Mononuclear cell (primary cell): ENCODE data around the gene RFPL1. TPM values are rescaled to one million over a fixed set of nuclear protein-coding genes. Genes with fewer than 3 reads are reported as not detected.
"Not testable (repeated sequence)": the region's sequence is repeated elsewhere in the genome, so short reads cannot be mapped to it uniquely, and the experiment has no call there.

Source experiments
- H3K27me3 ChIP-seq: 2 replicates; pipeline ENCODE4 v1.6.0; 2011; ENCODE audit warnings: low read length, control low read depth; ENCODE audit not compliant: insufficient read depth
- H3K4me1 ChIP-seq: 2 replicates; pipeline ENCODE4 v1.5.1; 2011; ENCODE audit warnings: mild to moderate bottlenecking, low read length, control low read depth; ENCODE audit not compliant: insufficient read depth
- H3K4me3 ChIP-seq: 2 replicates; pipeline ENCODE4 v1.5.1; 2011; ENCODE audit warnings: mild to moderate bottlenecking, low read length, moderate library complexity
- H3K9me3 ChIP-seq: 2 replicates; pipeline ENCODE4 v1.5.1; 2011; ENCODE audit warnings: low read depth, mild to moderate bottlenecking, control low read depth, low read length
- total RNA-seq: library from RNA; depleted of rRNA; stranded (reverse); fragments of >200 nt; gene quantifications from one replicate; pipeline ENCODE4 v1.2.3, GENCODE V29; 2012

RFPL1 gene
- total RNA-seq, 1 donor = not detected

- Histone ChIP-seq H3K4me1 (peaks cover 17% of the 10 kb centered on the region), H3K9me3 (no peaks in the 10 kb centered on the region), H3K27me3 (peaks cover 46% of the 10 kb centered on the region), H3K4me3 (no peak overlapping the region)
Observed at GRCh38 chr22:29480512-29481264, 42.3 kb downstream of the RFPL1 start.

GRCh38 chr22:29481265-29482000 lies 43.0 kb downstream of the RFPL1 start:
- no peaks in the 10 kb centered on the region for H3K9me3 ChIP-seq
- H3K4me1 ChIP-seq = peaks cover 17% of the 10 kb centered on the region
- no peak overlapping the region for H3K4me3 ChIP-seq
- H3K27me3 ChIP-seq = peaks cover 46% of the 10 kb centered on the region

GRCh38 chr22:29482253-29482652 lies 43.9 kb downstream of the RFPL1 start:
- Histone ChIP-seq H3K4me3 (no peak overlapping the region), H3K27me3 (peaks cover 46% of the 10 kb centered on the region), H3K9me3 (no peaks in the 10 kb centered on the region), H3K4me1 (peaks cover 17% of the 10 kb centered on the region)

- peaks cover 17% of the 10 kb centered on the region for H3K4me1 ChIP-seq
- H3K9me3 ChIP-seq = no peaks in the 10 kb centered on the region
- H3K27me3 ChIP-seq = peaks cover 42% of the 10 kb centered on the region
- no peak overlapping the region for H3K4me3 ChIP-seq
Observed at GRCh38 chr22:29482726-29483125, 44.3 kb downstream of the RFPL1 start.

GRCh38 chr22:29483254-29483653 lies 44.9 kb downstream of the RFPL1 start:
- no peak overlapping the region for H3K4me3 ChIP-seq
- peaks cover 36% of the 10 kb centered on the region for H3K27me3 ChIP-seq
- H3K9me3 ChIP-seq = no peaks in the 10 kb centered on the region
- peaks cover 17% of the 10 kb centered on the region for H3K4me1 ChIP-seq

GRCh38 chr22:29484642-29485041 lies 46.3 kb downstream of the RFPL1 start:
- Histone ChIP-seq H3K9me3 (no peaks in the 10 kb centered on the region), H3K4me3 (no peak overlapping the region), H3K4me1 (peaks cover 26% of the 10 kb centered on the region), H3K27me3 (peaks cover 22% of the 10 kb centered on the region)

- Histone ChIP-seq H3K4me1 (peaks cover 28% of the 10 kb centered on the region), H3K9me3 (no peaks in the 10 kb centered on the region), H3K4me3 (no peak overlapping the region), H3K27me3 (peaks cover 14% of the 10 kb centered on the region)
Observed at GRCh38 chr22:29485448-29485847, 47.1 kb downstream of the RFPL1 start.

- H3K4me1 ChIP-seq = peaks cover 17% of the 10 kb centered on the region
- H3K9me3 ChIP-seq = no peaks in the 10 kb centered on the region
- no peak overlapping the region for H3K4me3 ChIP-seq
- H3K27me3 ChIP-seq = no peaks in the 10 kb centered on the region
Observed at GRCh38 chr22:29487426-29487986, 49.1 kb downstream of the RFPL1 start.

GRCh38 chr22:29489127-29489780 lies 50.9 kb downstream of the RFPL1 start:
- peaks cover 17% of the 10 kb centered on the region for H3K4me1 ChIP-seq
- H3K4me3 ChIP-seq = not testable (repeated sequence)

GRCh38 chr22:29491012-29491411 lies 52.6 kb downstream of the RFPL1 start:
- H3K27me3 ChIP-seq = no peaks in the 10 kb centered on the region
- no peaks in the 10 kb centered on the region for H3K9me3 ChIP-seq
- peaks cover 17% of the 10 kb centered on the region for H3K4me1 ChIP-seq
- no peak overlapping the region for H3K4me3 ChIP-seq

More at GRCh38 chr22:29489127-29489780, 50.9 kb downstream of the RFPL1 start:
- not testable (repeated sequence) for H3K9me3 ChIP-seq, H3K27me3 ChIP-seq

Other genes with a start within 250 kb of the RFPL1 start
- 0.21 TPM for gene EMID1, start 232.7 kb upstream of the RFPL1 start, total RNA-seq
- gene RHBDD3, start 170.6 kb upstream of the RFPL1 start, total RNA-seq = 8.1 TPM
- gene EWSR1, start 170.3 kb upstream of the RFPL1 start, total RNA-seq = 204 TPM
- 7.9 TPM for gene GAS2L1, start 131.9 kb upstream of the RFPL1 start, total RNA-seq
- 0.21 TPM for gene RASL10A, start 122.9 kb upstream of the RFPL1 start, total RNA-seq
- gene AP1B1, start 50.0 kb upstream of the RFPL1 start, total RNA-seq = 40.5 TPM
- gene NEFH, start 41.6 kb downstream of the RFPL1 start, total RNA-seq = 0.10 TPM
- gene THOC5, start 115.2 kb downstream of the RFPL1 start, total RNA-seq = 27.9 TPM
- 22.4 TPM for gene NIPSNAP1, start 142.5 kb downstream of the RFPL1 start, total RNA-seq
- 21.7 TPM for gene NF2, start 165.1 kb downstream of the RFPL1 start, total RNA-seq